Neutrophil (primary cell): ENCODE data around the gene ARHGAP32.

Experiments
- H3K27ac ChIP-seq: fragments of 200-600 bp; sonication (generic); 2 replicates; pipeline ENCODE4 v1.5.1; 2016; ENCODE audit warnings: mild to moderate bottlenecking, moderate library complexity
- H3K27me3 ChIP-seq: fragments of 200-600 bp; sonication (generic); 2 replicates; pipeline ENCODE4 v1.6.0; 2016; ENCODE audit warnings: mild to moderate bottlenecking
- H3K36me3 ChIP-seq: fragments of 200-600 bp; sonication (generic); 2 replicates; pipeline ENCODE4 v1.5.1; 2017
- H3K4me1 ChIP-seq, 2 experiments: fragments of 200-600 bp in 1 of 2; sonication (generic) in 1 of 2; 1 replicate in 1 of 2; 2 replicates in 1 of 2; pipeline versions ENCODE4 v1.5.1 to v1.6.1; 2013 to 2016; ENCODE audit warnings: low read depth in 1 of 2, low read length in 1 of 2, mild to moderate bottlenecking in 1 of 2, moderate library complexity in 1 of 2; ENCODE audit not compliant: control insufficient read depth in 1 of 2, insufficient read depth in 1 of 2
- H3K4me3 ChIP-seq, 2 experiments: fragments of 200-600 bp in 1 of 2; sonication (generic) in 1 of 2; 1 replicate in 1 of 2; 2 replicates in 1 of 2; pipeline ENCODE4 v1.5.1; 2013 to 2016; ENCODE audit warnings: low read depth in 1 of 2, low read length in 1 of 2, mild to moderate bottlenecking in 1 of 2, moderate library complexity in 1 of 2
- H3K9me3 ChIP-seq: fragments of 200-600 bp; sonication (generic); 2 replicates; pipeline ENCODE4 v1.5.1; 2016
- TF ChIP-seq, protein P1 (sequence below): fragments of 200-600 bp; sonication (generic); IDR thresholded peaks from 2 replicates; pipeline ENCODE4 v1.5.1; 2016; ENCODE audit warnings: antibody characterized with exemption

Gene ARHGAP32

GRCh38 chr11:129213261-129213660 lies 21.1 kb upstream of the ARHGAP32 start:
- Histone ChIP-seq H3K36me3 (no peaks in the 10 kb centered on the region), H3K4me1 (no peaks in the 10 kb centered on the region)
- TF ChIP-seq, protein P1, sequence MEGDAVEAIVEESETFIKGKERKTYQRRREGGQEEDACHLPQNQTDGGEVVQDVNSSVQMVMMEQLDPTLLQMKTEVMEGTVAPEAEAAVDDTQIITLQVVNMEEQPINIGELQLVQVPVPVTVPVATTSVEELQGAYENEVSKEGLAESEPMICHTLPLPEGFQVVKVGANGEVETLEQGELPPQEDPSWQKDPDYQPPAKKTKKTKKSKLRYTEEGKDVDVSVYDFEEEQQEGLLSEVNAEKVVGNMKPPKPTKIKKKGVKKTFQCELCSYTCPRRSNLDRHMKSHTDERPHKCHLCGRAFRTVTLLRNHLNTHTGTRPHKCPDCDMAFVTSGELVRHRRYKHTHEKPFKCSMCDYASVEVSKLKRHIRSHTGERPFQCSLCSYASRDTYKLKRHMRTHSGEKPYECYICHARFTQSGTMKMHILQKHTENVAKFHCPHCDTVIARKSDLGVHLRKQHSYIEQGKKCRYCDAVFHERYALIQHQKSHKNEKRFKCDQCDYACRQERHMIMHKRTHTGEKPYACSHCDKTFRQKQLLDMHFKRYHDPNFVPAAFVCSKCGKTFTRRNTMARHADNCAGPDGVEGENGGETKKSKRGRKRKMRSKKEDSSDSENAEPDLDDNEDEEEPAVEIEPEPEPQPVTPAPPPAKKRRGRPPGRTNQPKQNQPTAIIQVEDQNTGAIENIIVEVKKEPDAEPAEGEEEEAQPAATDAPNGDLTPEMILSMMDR = no peak

DNA sequence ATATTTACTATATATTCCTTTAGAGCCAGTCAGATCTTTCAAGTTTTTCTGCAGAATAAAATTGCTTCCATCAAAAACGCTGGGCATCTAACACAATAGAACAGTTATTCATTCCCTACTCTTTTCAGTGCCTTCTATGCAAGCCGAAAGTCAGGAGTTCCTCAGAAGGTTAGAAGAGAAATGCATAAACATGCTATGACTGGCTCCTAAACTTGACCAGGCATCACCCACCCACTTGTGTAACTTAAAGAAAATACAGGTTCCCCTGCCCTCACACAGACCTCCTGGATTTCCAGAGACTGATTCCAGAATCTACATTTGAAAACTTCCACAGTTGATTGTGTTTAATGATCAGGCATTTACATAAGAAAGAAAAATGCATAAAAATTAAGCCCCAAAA lies 19.3 kb upstream of the ARHGAP32 start:
- TF ChIP-seq, protein P1 = no peak
- Histone ChIP-seq H3K4me3 (no peak overlapping the region), H3K36me3 (no peaks in the 10 kb centered on the region), H3K27ac (no peak overlapping the region), H3K9me3 (no peaks in the 10 kb centered on the region), H3K27me3 (no peaks in the 10 kb centered on the region), H3K4me1 (no peaks in the 10 kb centered on the region)

More at GRCh38 chr11:129213261-129213660, 21.1 kb upstream of the ARHGAP32 start:
- H3K4me3 ChIP-seq = no peak overlapping the region
- H3K9me3 ChIP-seq = no peaks in the 10 kb centered on the region
- no peaks in the 10 kb centered on the region for H3K27me3 ChIP-seq
- H3K27ac ChIP-seq = no peak overlapping the region

GRCh38 chr11:129210831-129211181 lies 18.7 kb upstream of the ARHGAP32 start:
- H3K36me3 ChIP-seq = no peaks in the 10 kb centered on the region
- no peaks in the 10 kb centered on the region for H3K4me1 ChIP-seq
- no peak overlapping the region for H3K4me3 ChIP-seq
- H3K27ac ChIP-seq = no peak overlapping the region
- TF ChIP-seq, protein P1 = no peak
- H3K27me3 ChIP-seq = no peaks in the 10 kb centered on the region
- H3K9me3 ChIP-seq = no peaks in the 10 kb centered on the region

- Histone ChIP-seq H3K27me3 (no peaks in the 10 kb centered on the region), H3K4me3 (no peak overlapping the region), H3K9me3 (no peaks in the 10 kb centered on the region), H3K36me3 (no peaks in the 10 kb centered on the region), H3K27ac (no peak overlapping the region), H3K4me1 (no peaks in the 10 kb centered on the region)
- TF ChIP-seq, protein P1 = no peak
Measured at GRCh38 chr11:129209891-129210830, 18.0 kb upstream of the ARHGAP32 start.

DNA sequence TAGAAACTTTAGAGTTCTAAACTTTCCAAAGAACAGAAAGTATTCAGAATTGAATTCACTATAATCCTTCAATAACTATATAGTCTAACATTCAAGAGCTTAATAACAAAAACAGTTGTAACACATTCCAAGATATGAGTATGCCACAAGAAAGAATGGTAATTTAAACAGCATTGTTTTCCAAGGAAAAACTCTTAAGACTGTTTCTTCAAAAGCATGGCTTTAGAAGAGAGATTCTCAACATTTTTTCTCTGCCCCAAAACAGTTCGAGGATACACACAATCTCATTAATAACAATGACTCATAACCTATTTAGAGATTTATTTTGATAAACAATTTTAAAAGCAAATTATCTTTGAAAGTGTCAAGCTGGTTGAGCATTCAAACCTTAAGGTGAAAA lies 16.7 kb upstream of the ARHGAP32 start:
- no peaks in the 10 kb centered on the region for H3K36me3 ChIP-seq
- H3K27me3 ChIP-seq = no peaks in the 10 kb centered on the region
- H3K27ac ChIP-seq = no peak overlapping the region
- TF ChIP-seq, protein P1 = no peak
- H3K4me1 ChIP-seq = no peaks in the 10 kb centered on the region
- no peaks in the 10 kb centered on the region for H3K9me3 ChIP-seq
- no peak overlapping the region for H3K4me3 ChIP-seq
